Brain pericyte (primary cell): ENCODE results near the gene PLAAT4.
"Not testable (repeated sequence)": the region's sequence is repeated elsewhere in the genome, so short reads cannot be mapped to it uniquely, and the experiment has no call there.

ENCODE experiments used
- DNase-seq: peaks from one replicate; pipeline ENCODE4 v3.0.0-alpha.2; 2012; ENCODE audit warnings: low read depth, low spot score

PLAAT4 gene

GRCh38 chr11:63510360-63511047 is 26.1 kb upstream of the PLAAT4 start:
- no peak for DNase-seq

GRCh38 chr11:63511048-63511748 is 25.4 kb upstream of the PLAAT4 start:
- DNase-seq, result no peak

GRCh38 chr11:63512816-63513215 is 23.8 kb upstream of the PLAAT4 start:
- DNase-seq, result no peak

GRCh38 chr11:63516109-63516508 is 20.5 kb upstream of the PLAAT4 start:
- no peak for DNase-seq

GRCh38 chr11:63517156-63517555 is 19.5 kb upstream of the PLAAT4 start:
- DNase-seq, result no peak

GRCh38 chr11:63518548-63518947 is 18.1 kb upstream of the PLAAT4 start:
- peak; percentile 76 for DNase-seq

GRCh38 chr11:63520606-63521170 is 15.9 kb upstream of the PLAAT4 start:
- no peak for DNase-seq

- DNase-seq, result no peak
Observed at GRCh38 chr11:63521896-63522295, 14.7 kb upstream of the PLAAT4 start.

GRCh38 chr11:63523151-63523550 is 13.5 kb upstream of the PLAAT4 start:
- no peak for DNase-seq

- no peak for DNase-seq
Observed at GRCh38 chr11:63527667-63528066, 8.9 kb upstream of the PLAAT4 start.

GRCh38 chr11:63528156-63528555 is 8.5 kb upstream of the PLAAT4 start:
- DNase-seq, result not testable (repeated sequence)

- DNase-seq, result not testable (repeated sequence)
Observed at GRCh38 chr11:63528729-63529278, 7.8 kb upstream of the PLAAT4 start.

GRCh38 chr11:63529373-63529772 is 7.2 kb upstream of the PLAAT4 start:
- DNase-seq, result not testable (repeated sequence)

- no peak for DNase-seq
Observed at GRCh38 chr11:63530021-63530420, 6.6 kb upstream of the PLAAT4 start.

GRCh38 chr11:63531074-63531792 is 5.4 kb upstream of the PLAAT4 start:
- DNase-seq, result peak; percentile 42

GRCh38 chr11:63532117-63532516 is 4.5 kb upstream of the PLAAT4 start:
- DNase-seq, result no peak

- DNase-seq, result no peak
Observed at GRCh38 chr11:63532799-63533475, 3.7 kb upstream of the PLAAT4 start.

- DNase-seq, result no peak
Observed at GRCh38 chr11:63534076-63534475, 2.5 kb upstream of the PLAAT4 start.

GRCh38 chr11:63534895-63535461 is 1.6 kb upstream of the PLAAT4 start:
- no peak for DNase-seq

- DNase-seq, result no peak
Observed at GRCh38 chr11:63535734-63536133, 874 bp upstream of the PLAAT4 start.
